Hepatocyte (in vitro differentiated cells): ENCODE data around the gene SSR3. TPM values are rescaled to one million over a fixed set of nuclear protein-coding genes. Genes with fewer than 3 reads are reported as not detected.

Experiments used
- DNase-seq: peaks from one replicate; pipeline ENCODE4 v3.0.0-alpha.2; 2016; ENCODE audit warnings: low spot score
- H2AFZ ChIP-seq: fragments of 200-600 bp; sonication (generic); 2 replicates; pipeline ENCODE4 v1.6.0; 2016; ENCODE audit warnings: antibody characterized with exemption, mild to moderate bottlenecking
- H3K27ac ChIP-seq: fragments of 200-600 bp; sonication (generic); 2 replicates; pipeline ENCODE4 v1.5.1; 2016; ENCODE audit warnings: mild to moderate bottlenecking
- H3K27me3 ChIP-seq: fragments of 200-600 bp; sonication (generic); 2 replicates; pipeline ENCODE4 v1.6.1; 2016
- H3K36me3 ChIP-seq: fragments of 200-600 bp; sonication (generic); replicated peaks from 2 replicates; pipeline ENCODE4 v1.5.1; 2016; ENCODE audit warnings: low read depth; ENCODE audit not compliant: insufficient read depth
- H3K4me1 ChIP-seq: fragments of 200-600 bp; sonication (generic); 2 replicates; pipeline ENCODE4 v1.5.1; 2016; ENCODE audit warnings: mild to moderate bottlenecking, moderate library complexity; ENCODE audit not compliant: insufficient read depth
- H3K4me2 ChIP-seq: fragments of 200-600 bp; sonication (generic); 2 replicates; pipeline ENCODE4 v1.6.0; 2016
- H3K4me3 ChIP-seq: fragments of 200-600 bp; sonication (generic); 2 replicates; pipeline ENCODE4 v1.5.1; 2016; ENCODE audit warnings: mild to moderate bottlenecking
- H3K79me2 ChIP-seq: fragments of 200-600 bp; sonication (generic); 2 replicates; pipeline ENCODE4 v1.6.0; 2017; ENCODE audit warnings: mild to moderate bottlenecking
- H3K9me2 ChIP-seq: fragments of 200-600 bp; sonication (generic); replicated peaks from 2 replicates; pipeline ENCODE4 v1.6.0; 2017; ENCODE audit warnings: mild to moderate bottlenecking; ENCODE audit not compliant: insufficient read depth
- H3K9me3 ChIP-seq: fragments of 200-600 bp; sonication (generic); 2 replicates; pipeline ENCODE4 v1.5.1; 2016; ENCODE audit warnings: low read depth, mild to moderate bottlenecking
- H4K20me1 ChIP-seq: fragments of 200-600 bp; sonication (generic); 2 replicates; pipeline ENCODE4 v1.6.0; 2016; ENCODE audit warnings: mild to moderate bottlenecking; ENCODE audit not compliant: insufficient read depth, poor library complexity, severe bottlenecking
- EZH2 ChIP-seq: fragments of 200-600 bp; sonication (generic); IDR thresholded peaks from 2 replicates; pipeline ENCODE4 v1.6.1; 2016; ENCODE audit warnings: antibody characterized with exemption, mild to moderate bottlenecking, borderline replicate concordance
- EZH2phosphoT487 ChIP-seq: fragments of 200-600 bp; sonication (generic); IDR thresholded peaks from one replicate; pipeline ENCODE4 v1.6.1; 2018; ENCODE audit warnings: antibody characterized with exemption, mild to moderate bottlenecking, low read depth, moderate library complexity; ENCODE audit not compliant: unreplicated experiment, severe bottlenecking
- WGBS: methylation state at CpG from one replicate; pipeline ENCODE4 v1.1.6; 2016; ENCODE audit warnings: low lambda C conversion rate; ENCODE audit errors: missing lambda C conversion rate; 5-methylcytosine and 5-hydroxymethylcytosine counted together
- polyA plus RNA-seq: library from polyadenylated mRNA; unstranded; fragments of >200 nt; fragmentation: Nextera tagmentation; extraction: Ambion mirVana; gene quantifications from 2 replicates; pipeline ENCODE4 v1.2.1, GENCODE V29; 2016
- total RNA-seq: library from RNA; depleted of rRNA; stranded (reverse); fragments of >200 nt; gene quantifications from 2 replicates; pipeline ENCODE4 v1.2.3, GENCODE V29; 2014
- TF ChIP-seq, protein P1 (sequence below): fragments of 200-600 bp; sonication (generic); IDR thresholded peaks from 2 replicates; pipeline ENCODE4 v1.5.1; 2016; ENCODE audit warnings: antibody characterized with exemption, mild to moderate bottlenecking; ENCODE audit not compliant: poor library complexity

SSR3 gene
- total and polyA plus RNA-seq, 2 experiments from 2014 or later = 189 to 271 TPM

DNA sequence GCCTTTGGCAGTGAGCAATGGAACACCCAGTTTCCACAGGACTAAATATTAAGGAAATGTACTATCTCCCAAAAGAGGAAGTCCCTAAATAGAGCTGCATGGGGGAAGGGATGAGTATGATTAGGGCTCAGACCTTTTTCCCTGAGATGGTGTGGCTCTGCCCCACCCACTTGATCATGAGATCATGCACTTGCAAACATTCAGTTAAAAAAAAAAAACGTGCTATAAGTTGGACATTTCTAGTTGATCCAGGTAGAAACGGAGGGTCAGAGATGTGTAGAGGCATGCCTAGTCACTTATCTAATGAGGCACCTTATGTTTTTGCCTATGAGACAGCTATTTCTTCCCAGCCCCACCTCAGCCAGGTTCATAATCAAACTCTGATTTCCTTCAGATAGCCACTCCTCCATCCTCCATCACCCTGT, 24.5 kb upstream of the SSR3 start:
- H3K79me2 ChIP-seq = no peaks in the 10 kb centered on the region
- H3K9me2 ChIP-seq = no peaks in the 10 kb centered on the region
- no peaks in the 10 kb centered on the region for H3K27me3 ChIP-seq
- no peak overlapping the region for H3K27ac ChIP-seq
- WGBS = 47% methylated on average over 2 of the region's 2 CpGs
- no peaks in the 10 kb centered on the region for H3K9me3 ChIP-seq
- H4K20me1 ChIP-seq = no peaks in the 10 kb centered on the region
- no peaks in the 10 kb centered on the region for H3K4me1 ChIP-seq
- no peak overlapping the region for H3K4me3 ChIP-seq
- no peaks in the 10 kb centered on the region for H3K36me3 ChIP-seq
- DNase-seq = no peak
- H3K4me2 ChIP-seq = no peak overlapping the region
- no peak overlapping the region for H2AFZ ChIP-seq
- TF ChIP-seq, protein P1, sequence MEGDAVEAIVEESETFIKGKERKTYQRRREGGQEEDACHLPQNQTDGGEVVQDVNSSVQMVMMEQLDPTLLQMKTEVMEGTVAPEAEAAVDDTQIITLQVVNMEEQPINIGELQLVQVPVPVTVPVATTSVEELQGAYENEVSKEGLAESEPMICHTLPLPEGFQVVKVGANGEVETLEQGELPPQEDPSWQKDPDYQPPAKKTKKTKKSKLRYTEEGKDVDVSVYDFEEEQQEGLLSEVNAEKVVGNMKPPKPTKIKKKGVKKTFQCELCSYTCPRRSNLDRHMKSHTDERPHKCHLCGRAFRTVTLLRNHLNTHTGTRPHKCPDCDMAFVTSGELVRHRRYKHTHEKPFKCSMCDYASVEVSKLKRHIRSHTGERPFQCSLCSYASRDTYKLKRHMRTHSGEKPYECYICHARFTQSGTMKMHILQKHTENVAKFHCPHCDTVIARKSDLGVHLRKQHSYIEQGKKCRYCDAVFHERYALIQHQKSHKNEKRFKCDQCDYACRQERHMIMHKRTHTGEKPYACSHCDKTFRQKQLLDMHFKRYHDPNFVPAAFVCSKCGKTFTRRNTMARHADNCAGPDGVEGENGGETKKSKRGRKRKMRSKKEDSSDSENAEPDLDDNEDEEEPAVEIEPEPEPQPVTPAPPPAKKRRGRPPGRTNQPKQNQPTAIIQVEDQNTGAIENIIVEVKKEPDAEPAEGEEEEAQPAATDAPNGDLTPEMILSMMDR = no peak
- TF ChIP-seq EZH2 = no peak
- TF ChIP-seq EZH2phosphoT487 = no peak

DNA sequence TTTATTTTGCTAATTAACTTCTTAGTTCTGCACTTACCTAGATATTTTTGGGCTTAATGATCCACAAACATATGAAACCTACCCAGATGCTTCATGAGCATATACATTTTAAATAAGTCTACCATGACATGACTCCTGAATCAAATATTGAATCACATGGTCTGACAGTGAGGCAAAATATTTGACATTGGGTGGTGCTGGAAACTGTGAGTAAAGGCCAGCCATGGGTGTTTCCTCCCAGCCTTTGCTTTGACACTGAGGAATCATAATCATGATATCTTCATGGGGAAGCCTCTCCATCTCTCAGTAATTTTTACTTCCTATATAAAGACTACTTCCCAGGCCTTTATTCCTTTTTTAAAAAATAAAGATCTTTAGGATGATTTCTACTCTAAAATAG, 22.8 kb upstream of the SSR3 start:
- no peaks in the 10 kb centered on the region for H3K9me2 ChIP-seq
- no peak overlapping the region for H3K4me2 ChIP-seq
- no peak overlapping the region for H3K27ac ChIP-seq
- H3K9me3 ChIP-seq = no peaks in the 10 kb centered on the region
- no peaks in the 10 kb centered on the region for H4K20me1 ChIP-seq
- H3K36me3 ChIP-seq = no peaks in the 10 kb centered on the region
- no peaks in the 10 kb centered on the region for H3K4me1 ChIP-seq
- H2AFZ ChIP-seq = no peak overlapping the region
- H3K27me3 ChIP-seq = no peaks in the 10 kb centered on the region
- DNase-seq = no peak
- TF ChIP-seq, protein P1 = no peak
- TF ChIP-seq EZH2 (no peak), EZH2phosphoT487 (no peak)
- H3K79me2 ChIP-seq = no peaks in the 10 kb centered on the region
- H3K4me3 ChIP-seq = no peak overlapping the region

DNA sequence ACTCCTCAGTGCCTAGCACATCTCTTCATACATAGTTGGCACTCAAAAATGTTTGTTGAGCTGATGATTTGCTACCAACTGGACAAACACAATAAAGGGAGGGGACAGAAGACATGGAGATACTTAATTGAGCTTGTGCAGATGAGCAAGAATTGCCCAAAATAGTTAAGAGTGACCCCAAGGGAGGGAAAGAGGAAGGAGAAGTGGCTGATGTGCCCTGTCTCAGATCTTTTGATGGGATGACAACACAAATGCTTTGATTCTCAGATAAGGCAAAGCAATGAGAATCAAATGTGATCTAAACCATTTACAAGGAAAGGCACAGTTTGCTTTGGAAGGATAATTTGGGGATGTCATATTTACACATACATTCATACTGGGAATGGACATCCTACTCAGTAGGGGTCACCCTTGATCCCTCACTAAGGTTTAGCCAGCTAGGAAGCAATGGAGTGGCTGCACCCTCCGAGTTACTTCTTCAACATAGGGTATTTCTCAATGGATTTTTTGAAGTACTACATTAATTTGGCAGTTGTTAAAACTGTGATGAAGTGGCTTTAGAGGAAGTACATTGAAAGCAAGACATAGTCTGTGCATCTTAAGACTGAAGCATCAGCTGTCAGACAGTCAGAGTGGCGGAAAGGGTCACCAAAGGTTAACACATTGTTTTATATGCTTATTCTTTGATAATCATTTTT, 21.9 kb upstream of the SSR3 start:
- Histone ChIP-seq H3K79me2 (no peaks in the 10 kb centered on the region), H2AFZ (no peak overlapping the region), H3K36me3 (no peaks in the 10 kb centered on the region), H3K4me2 (no peak overlapping the region), H3K27ac (no peak overlapping the region), H3K9me3 (no peaks in the 10 kb centered on the region), H4K20me1 (no peaks in the 10 kb centered on the region), H3K27me3 (no peaks in the 10 kb centered on the region), H3K4me3 (no peak overlapping the region), H3K4me1 (no peaks in the 10 kb centered on the region), H3K9me2 (no peaks in the 10 kb centered on the region)
- DNase-seq = no peak
- TF ChIP-seq EZH2 = no peak
- TF ChIP-seq, protein P1 = no peak
- no peak for TF ChIP-seq EZH2phosphoT487
- 79% methylated on average over 2 of the region's 2 CpGs for whole genome bisulfite sequencing

DNA sequence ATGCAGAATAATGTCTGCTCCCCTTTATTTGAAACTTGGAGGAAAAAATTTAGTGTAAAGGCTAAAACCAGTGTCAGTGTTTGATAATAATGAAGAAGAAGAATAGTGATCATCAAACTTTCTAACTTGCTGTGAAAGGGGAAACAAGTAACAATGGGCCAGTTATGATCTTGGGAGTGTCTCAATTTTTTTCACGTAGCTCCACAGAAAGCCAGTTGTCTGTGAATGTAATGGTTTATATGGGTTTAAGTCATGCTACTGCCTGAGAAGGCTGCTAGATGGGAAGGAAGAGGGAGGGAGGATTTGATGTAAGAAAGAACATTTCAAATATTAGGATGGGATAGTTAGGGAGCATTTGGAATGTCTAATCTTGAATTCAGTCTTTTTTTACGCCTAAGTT, 21.1 kb upstream of the SSR3 start:
- Histone ChIP-seq H3K27ac (no peak overlapping the region), H4K20me1 (no peaks in the 10 kb centered on the region), H3K27me3 (no peaks in the 10 kb centered on the region), H3K9me3 (no peaks in the 10 kb centered on the region), H2AFZ (no peak overlapping the region), H3K9me2 (no peaks in the 10 kb centered on the region), H3K4me3 (no peak overlapping the region), H3K4me1 (no peaks in the 10 kb centered on the region), H3K4me2 (no peak overlapping the region), H3K36me3 (no peaks in the 10 kb centered on the region), H3K79me2 (no peaks in the 10 kb centered on the region)
- DNase-seq = no peak
- WGBS = 93% methylated on average over 2 of the region's 2 CpGs
- TF ChIP-seq, protein P1 = no peak
- TF ChIP-seq EZH2phosphoT487 (no peak), EZH2 (no peak)
